Prostate gland (tissue), 2 donors: ENCODE measurements around the gene SHKBP1. TPM values are rescaled to one million over a fixed set of nuclear protein-coding genes. Genes with fewer than 3 reads are reported as not detected.

Source experiments
- DNase-seq: peaks from one replicate; pipeline ENCODE4 v3.0.0-alpha.2; 2019; ENCODE audit warnings: low spot score
- H3K27ac ChIP-seq, 2 donors: fragments of 200-600 bp; sonication (generic); 2 replicates each; pipeline ENCODE4 v1.5.1; 2017 to 2019
- H3K27me3 ChIP-seq: fragments of 200-600 bp; sonication (generic); replicated peaks from 2 replicates; pipeline ENCODE4 v1.5.1; 2019; ENCODE audit not compliant: insufficient read depth
- H3K36me3 ChIP-seq, 2 donors: fragments of 200-600 bp; sonication (generic); 1 replicate in 1 of 2; 2 replicates in 1 of 2; pipeline versions ENCODE4 v1.5.1 to v1.8.1; 2017 to 2019
- H3K4me1 ChIP-seq: fragments of 200-600 bp; sonication (generic); replicated peaks from 2 replicates; pipeline ENCODE4 v1.5.1; 2019
- H3K4me3 ChIP-seq, 2 donors: fragments of 200-600 bp; sonication (generic); 2 replicates each; pipeline ENCODE4 v1.5.1; 2017 to 2019
- H3K9me3 ChIP-seq: fragments of 200-600 bp; sonication (generic); 2 replicates; pipeline ENCODE4 v1.5.1; 2017
- POLR2A ChIP-seq: fragments of 450-650 bp; IDR thresholded peaks from one replicate; pipeline ENCODE4 v1.6.1; 2016; ENCODE audit warnings: antibody characterized with exemption, mild to moderate bottlenecking
- POLR2AphosphoS5 ChIP-seq: sonication (generic); formaldehyde crosslinking; IDR thresholded peaks from one replicate; pipeline ENCODE4 v1.6.1; 2017; ENCODE audit warnings: antibody characterized with exemption
- WGBS: methylation state at CpG from one replicate; pipeline ENCODE4 v1.1.5; 2018; 5-methylcytosine and 5-hydroxymethylcytosine counted together
- intact Hi-C: fragments of 100-400 bp; cut with DNase I; formaldehyde crosslinking; loops from one replicate; pipeline ENCODE4 v1.14.2; 2022
- total RNA-seq, 2 donors: library from RNA; depleted of rRNA; stranded (reverse); fragments of >200 nt; gene quantifications; one replicate each; pipeline ENCODE4 v1.1.0, GENCODE V29; 2016
- TF ChIP-seq, protein P1 (sequence below), 4 experiments: fragments of 200-600 bp in 2 of 4; fragments of 450-650 bp in 2 of 4; sonication (generic) in 2 of 4; IDR thresholded peaks; 1 replicate in 3 of 4; 2 replicates in 1 of 4; pipeline ENCODE4 v1.5.1; 2016 to 2019; ENCODE audit warnings: antibody characterized with exemption in 4 of 4, mild to moderate bottlenecking in 2 of 4, moderate library complexity in 2 of 4

Gene SHKBP1
- total RNA-seq, 2 donors from 2014 or later = 54.6 to 91.6 TPM

DNA sequence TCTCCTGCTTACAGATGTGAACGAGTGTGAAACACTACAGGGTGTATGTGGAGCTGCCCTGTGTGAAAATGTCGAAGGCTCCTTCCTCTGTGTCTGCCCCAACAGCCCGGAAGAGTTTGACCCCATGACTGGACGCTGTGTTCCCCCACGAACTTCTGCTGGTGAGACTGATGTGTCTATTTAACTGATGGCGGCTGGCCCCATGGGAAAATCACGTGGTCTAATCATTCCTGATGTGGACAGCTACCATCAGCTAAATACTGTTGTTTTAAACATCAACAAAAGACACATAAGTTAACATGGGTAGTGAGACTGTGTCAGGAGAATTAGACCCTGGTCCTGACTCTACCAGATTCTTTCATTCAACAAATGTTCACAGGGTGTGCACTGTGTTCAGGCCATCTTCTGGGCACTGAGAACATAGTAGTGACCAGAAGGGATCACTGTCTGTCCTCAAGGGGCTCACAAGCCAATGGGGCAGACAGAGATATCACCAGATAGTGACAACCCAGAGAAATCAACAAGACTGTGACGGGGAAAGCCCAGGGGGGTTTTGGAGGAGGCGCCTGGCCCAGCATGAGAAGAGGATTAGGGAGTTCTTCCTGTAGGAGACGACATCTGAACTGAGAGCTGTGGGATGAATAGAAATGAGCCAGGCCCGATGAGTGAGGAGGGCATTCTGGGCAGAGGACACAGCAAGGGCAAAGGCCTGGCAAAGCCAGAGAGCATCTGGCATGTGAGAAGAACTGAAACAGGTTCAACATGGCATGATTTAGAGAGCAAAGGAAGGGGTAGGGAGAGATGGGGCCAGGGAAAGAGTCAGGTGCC is 42.9 kb downstream of the SHKBP1 start:
- no peak for DNase-seq
- Histone ChIP-seq H3K27me3 (no peaks in the 10 kb centered on the region), H3K9me3 (no peaks in the 10 kb centered on the region), H3K4me1 (no peaks in the 10 kb centered on the region), H3K4me3 (no peak overlapping the region), H3K36me3 (peaks cover 0 to 6% of the 10 kb centered on the region in 2 donors), H3K27ac (no peak overlapping the region)
- intact Hi-C loops = no loop called here
- no peak for TF ChIP-seq POLR2AphosphoS5
- no peak for TF ChIP-seq POLR2A
- TF ChIP-seq, protein P1, sequence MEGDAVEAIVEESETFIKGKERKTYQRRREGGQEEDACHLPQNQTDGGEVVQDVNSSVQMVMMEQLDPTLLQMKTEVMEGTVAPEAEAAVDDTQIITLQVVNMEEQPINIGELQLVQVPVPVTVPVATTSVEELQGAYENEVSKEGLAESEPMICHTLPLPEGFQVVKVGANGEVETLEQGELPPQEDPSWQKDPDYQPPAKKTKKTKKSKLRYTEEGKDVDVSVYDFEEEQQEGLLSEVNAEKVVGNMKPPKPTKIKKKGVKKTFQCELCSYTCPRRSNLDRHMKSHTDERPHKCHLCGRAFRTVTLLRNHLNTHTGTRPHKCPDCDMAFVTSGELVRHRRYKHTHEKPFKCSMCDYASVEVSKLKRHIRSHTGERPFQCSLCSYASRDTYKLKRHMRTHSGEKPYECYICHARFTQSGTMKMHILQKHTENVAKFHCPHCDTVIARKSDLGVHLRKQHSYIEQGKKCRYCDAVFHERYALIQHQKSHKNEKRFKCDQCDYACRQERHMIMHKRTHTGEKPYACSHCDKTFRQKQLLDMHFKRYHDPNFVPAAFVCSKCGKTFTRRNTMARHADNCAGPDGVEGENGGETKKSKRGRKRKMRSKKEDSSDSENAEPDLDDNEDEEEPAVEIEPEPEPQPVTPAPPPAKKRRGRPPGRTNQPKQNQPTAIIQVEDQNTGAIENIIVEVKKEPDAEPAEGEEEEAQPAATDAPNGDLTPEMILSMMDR (IDR thresholded peaks at IDR 0.05) = no peak
- WGBS = 81% methylated on average over 11 of the region's 11 CpGs

- H3K27ac ChIP-seq = no peak overlapping the region
- H3K27me3 ChIP-seq = no peaks in the 10 kb centered on the region
- no peaks in the 10 kb centered on the region for H3K4me1 ChIP-seq
- DNase-seq = no peak
- H3K9me3 ChIP-seq = no peaks in the 10 kb centered on the region
- no peak for TF ChIP-seq POLR2A
- H3K4me3 ChIP-seq = no peak overlapping the region
- peaks cover 0 to 6% of the 10 kb centered on the region in 2 donors for H3K36me3 ChIP-seq
- intact Hi-C loops = no loop called here
- WGBS = 90% methylated on average over 8 of the region's 8 CpGs
Observed at GRCh38 chr19:40620161-40620485, 43.5 kb downstream of the SHKBP1 start.

DNA sequence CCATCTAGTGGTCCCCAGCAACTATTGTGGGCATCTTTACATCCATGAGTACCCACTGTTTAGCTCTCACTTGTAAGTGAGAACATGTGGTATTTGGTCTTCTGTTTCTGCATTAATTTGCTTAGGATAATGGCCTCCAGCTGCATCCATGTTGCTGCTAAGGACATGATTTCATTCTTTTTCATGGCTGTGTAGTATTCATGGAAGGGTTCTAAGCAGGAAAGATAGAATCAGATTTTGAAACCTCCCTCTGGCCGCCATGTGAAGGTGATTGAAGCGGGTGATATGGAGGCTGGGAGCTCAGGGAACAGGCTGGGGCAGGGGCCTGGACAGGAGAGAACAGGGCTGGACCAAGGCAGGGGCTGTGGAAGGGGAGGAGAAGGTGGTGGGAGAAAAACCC is 44.6 kb downstream of the SHKBP1 start:
- no peak overlapping the region for H3K4me3 ChIP-seq
- H3K27ac ChIP-seq = no peak overlapping the region
- H3K27me3 ChIP-seq = no peaks in the 10 kb centered on the region
- H3K4me1 ChIP-seq = no peaks in the 10 kb centered on the region
- intact Hi-C loops = no loop called here
- WGBS = 71% methylated on average over 2 of the region's 2 CpGs
- H3K9me3 ChIP-seq = no peaks in the 10 kb centered on the region
- DNase-seq = no peak
- TF ChIP-seq POLR2AphosphoS5 = no peak
- TF ChIP-seq POLR2A = no peak
- TF ChIP-seq, protein P1 (IDR thresholded peaks at IDR 0.05) = no peak
- H3K36me3 ChIP-seq = peaks cover 0 to 9% of the 10 kb centered on the region in 2 donors

DNA sequence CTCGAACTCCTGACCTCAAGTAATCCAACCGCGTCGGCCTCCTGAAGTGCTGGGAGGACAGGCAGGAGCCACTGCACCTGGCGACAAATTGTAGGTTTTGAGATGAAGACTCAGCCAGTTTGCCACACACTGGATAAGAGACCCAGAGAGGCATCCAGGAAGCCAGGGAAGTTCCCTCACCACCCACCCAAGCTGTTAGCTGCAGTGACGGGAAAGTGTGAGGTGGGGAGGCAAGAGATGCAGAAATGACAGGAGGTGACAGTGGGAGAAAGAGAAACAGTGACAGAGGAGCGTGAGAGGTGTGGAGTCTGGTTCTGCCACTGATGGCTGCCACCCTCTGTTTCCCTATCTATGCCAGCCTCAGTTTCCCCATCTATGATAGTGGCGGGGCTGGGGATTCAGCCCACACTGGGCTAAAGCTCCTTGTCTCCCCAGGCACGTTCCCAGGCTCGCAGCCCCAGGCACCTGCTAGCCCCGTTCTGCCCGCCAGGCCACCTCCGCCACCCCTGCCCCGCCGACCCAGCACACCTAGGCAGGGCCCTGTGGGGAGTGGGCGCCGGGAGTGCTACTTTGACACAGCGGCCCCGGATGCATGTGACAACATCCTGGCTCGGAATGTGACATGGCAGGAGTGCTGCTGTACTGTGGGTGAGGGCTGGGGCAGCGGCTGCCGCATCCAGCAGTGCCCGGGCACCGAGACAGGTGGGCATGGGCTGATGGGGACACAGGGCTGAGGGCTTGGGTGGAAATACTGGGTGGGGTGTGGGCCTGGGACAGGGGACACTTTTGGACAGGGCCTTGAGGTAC is 45.5 kb downstream of the SHKBP1 start:
- Histone ChIP-seq H3K9me3 (no peaks in the 10 kb centered on the region), H3K27me3 (no peaks in the 10 kb centered on the region), H3K27ac (no peak overlapping the region), H3K4me1 (no peaks in the 10 kb centered on the region), H3K4me3 (no peak overlapping the region), H3K36me3 (peaks cover 2 to 12% of the 10 kb centered on the region in 2 donors)
- DNase-seq = no peak
- intact Hi-C loops = no loop called here
- TF ChIP-seq POLR2A = no peak
- TF ChIP-seq, protein P1 (IDR thresholded peaks at IDR 0.05) = no peak
- no peak for TF ChIP-seq POLR2AphosphoS5
- WGBS = 90% methylated on average over 24 of the region's 24 CpGs

DNA sequence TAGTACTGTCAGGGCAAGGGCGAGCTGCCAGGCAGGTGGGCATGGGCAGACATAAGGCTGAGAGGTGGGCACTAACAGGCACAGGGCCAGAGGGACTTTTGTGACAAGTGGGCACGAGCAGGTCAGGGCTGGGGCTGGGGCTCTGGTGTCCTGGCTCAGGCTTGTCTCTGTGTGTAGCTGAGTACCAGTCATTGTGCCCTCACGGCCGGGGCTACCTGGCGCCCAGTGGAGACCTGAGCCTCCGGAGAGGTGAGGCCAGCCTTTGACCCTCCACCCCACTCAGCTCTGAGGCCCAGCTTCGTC is 46.1 kb downstream of the SHKBP1 start:
- no peaks in the 10 kb centered on the region for H3K27me3 ChIP-seq
- no peaks in the 10 kb centered on the region for H3K9me3 ChIP-seq
- H3K4me3 ChIP-seq = no peak overlapping the region
- WGBS = 88% methylated on average over 7 of the region's 7 CpGs
- H3K36me3 ChIP-seq = peaks cover 5 to 12% of the 10 kb centered on the region in 2 donors
- no peak overlapping the region for H3K27ac ChIP-seq
- intact Hi-C loops = no loop called here
- DNase-seq = no peak
- no peaks in the 10 kb centered on the region for H3K4me1 ChIP-seq
- TF ChIP-seq POLR2A = no peak
- no peak for TF ChIP-seq POLR2AphosphoS5
- TF ChIP-seq, protein P1 (IDR thresholded peaks at IDR 0.05) = no peak
